K562 (cell line): ENCODE data around the gene RUVBL1. TPM values are rescaled to one million over a fixed set of nuclear protein-coding genes. Genes with fewer than 3 reads are reported as not detected.

Experiments used
- BMI1 ChIP-seq: fragments of 150-350 bp; IDR thresholded peaks from 2 replicates; pipeline ENCODE4 v1.6.1; 2014; ENCODE audit warnings: low read length
- CBFB ChIP-seq: sonication (generic); formaldehyde crosslinking; IDR thresholded peaks from 2 replicates; pipeline ENCODE4 v1.4.0; 2020; ENCODE audit warnings: mild to moderate bottlenecking, missing genetic modification reagents
- GABPB1 ChIP-seq: sonication (generic); formaldehyde crosslinking; IDR thresholded peaks from 2 replicates; pipeline ENCODE4 v1.8.0; 2022; ENCODE audit warnings: mild to moderate bottlenecking, missing genetic modification reagents
- KAT2B ChIP-seq: IDR thresholded peaks from one replicate; pipeline ENCODE4 v1.6.1; 2012; ENCODE audit warnings: low read depth, mild to moderate bottlenecking, control low read depth, inconsistent platforms, low read length, moderate library complexity
- KLF16 ChIP-seq: IDR thresholded peaks from 2 replicates; pipeline ENCODE4 v1.6.1; 2016; ENCODE audit warnings: antibody characterized with exemption
- LARP7 ChIP-seq: fragments of 450-650 bp; IDR thresholded peaks from 2 replicates; pipeline ENCODE4 v1.6.1; 2016
- MAFG ChIP-seq: fragments of 450-650 bp; conservative IDR thresholded peaks from 2 replicates; pipeline ENCODE4 v1.6.1; 2016; ENCODE audit warnings: missing genetic modification characterization, missing compliant biosample characterization
- MCM5 ChIP-seq: fragments of 450-650 bp; IDR thresholded peaks from 2 replicates; pipeline ENCODE4 v1.6.1; 2016; ENCODE audit warnings: low read depth
- MEIS2 ChIP-seq: fragments of 450-650 bp; IDR thresholded peaks from 2 replicates; pipeline ENCODE4 v1.6.1; 2014; ENCODE audit warnings: mild to moderate bottlenecking; ENCODE audit not compliant: partially characterized antibody
- MYC ChIP-seq, 2 experiments: fragments of 250-450 bp in 1 of 2; sonication (Bioruptor Pico) in 1 of 2; IDR thresholded peaks; 2 replicates each; pipeline versions ENCODE4 v1.5.1 to v1.6.1; 2012 to 2021; ENCODE audit warnings: low read depth in 2 of 2, borderline replicate concordance in 1 of 2, improper control_type of control experiment in 1 of 2, low read length in 1 of 2, mild to moderate bottlenecking in 1 of 2, moderate library complexity in 1 of 2
- NCOA4 ChIP-seq: fragments of 450-650 bp; IDR thresholded peaks from 2 replicates; pipeline ENCODE4 v1.6.1; 2018; ENCODE audit warnings: mild to moderate bottlenecking; ENCODE audit not compliant: partially characterized antibody
- NELFE ChIP-seq: IDR thresholded peaks from 2 replicates; pipeline ENCODE4 v1.6.1; 2011; ENCODE audit warnings: mild to moderate bottlenecking; ENCODE audit not compliant: insufficient read depth, insufficient read length
- PHTF2 ChIP-seq: fragments of 250-450 bp; sonication (Bioruptor Pico); IDR thresholded peaks from 2 replicates; pipeline ENCODE4 v1.5.0; 2021; ENCODE audit warnings: mild to moderate bottlenecking
- SLC30A9 ChIP-seq: fragments of 250-450 bp; sonication (Bioruptor Pico); IDR thresholded peaks from 2 replicates; pipeline ENCODE4 v1.8.0; 2022; ENCODE audit warnings: mild to moderate bottlenecking, moderate library complexity
- XRCC4 ChIP-seq: IDR thresholded peaks from one replicate; pipeline ENCODE4 v1.6.1; 2011; ENCODE audit not compliant: insufficient read depth, insufficient read length; ENCODE audit errors: extremely low read depth
- ZBTB17 ChIP-seq: fragments of 450-650 bp; formaldehyde crosslinking; IDR thresholded peaks from 2 replicates; pipeline ENCODE4 v1.4.0; 2020; ENCODE audit warnings: mild to moderate bottlenecking
- ZFPM2 ChIP-seq: fragments of 250-450 bp; sonication (Bioruptor Pico); IDR thresholded peaks from 2 replicates; pipeline ENCODE4 v1.5.1; 2022; ENCODE audit warnings: mild to moderate bottlenecking
- ZNF384 ChIP-seq: IDR thresholded peaks from 2 replicates; pipeline ENCODE4 v1.6.1; 2012; ENCODE audit warnings: low read depth, low read length, improper control_type of control experiment
- ZNF766 ChIP-seq: fragments of 200-800 bp; sonication (Bioruptor generic); conservative IDR thresholded peaks from 2 replicates; pipeline ENCODE4 v1.6.1; 2016; ENCODE audit warnings: missing genetic modification characterization, missing compliant biosample characterization
- polyA plus RNA-seq, 8 experiments: library from polyadenylated mRNA; depleted of rRNA in 4 of 8; stranded (reverse) in 5 of 8; unstranded in 3 of 8; fragments of >200 nt; fragmentation: Nextera tagmentation in 2 of 8; fragmentation: Illumina TruSeq in 1 of 8; extraction: Ambion mirVana in 2 of 8; extraction: Trizol in 1 of 8; gene quantifications; 2 replicates each; pipeline versions ENCODE4 v1.2.1 to v1.2.3, GENCODE V29; 2011 to 2014; ENCODE audit warnings: inconsistent platforms in 1 of 8, missing spikeins in 1 of 8
- total RNA-seq, 7 experiments: library from RNA; depleted of rRNA in 6 of 7; stranded (reverse); fragments of >200 nt in 6 of 7; fragmentation: Illumina TruSeq in 2 of 7; extraction: Trizol in 2 of 7; gene quantifications; 2 replicates each; pipeline versions ENCODE4 v1.2.1 to v1.2.3, GENCODE V29; 2011 to 2021; ENCODE audit warnings: low replicate concordance in 1 of 7
- TF ChIP-seq, protein P1 (sequence below): fragments of 250-450 bp; sonication (Bioruptor Pico); IDR thresholded peaks from 2 replicates; pipeline ENCODE4 v1.8.0; 2022; ENCODE audit warnings: moderate library complexity, mild to moderate bottlenecking, inconsistent platforms
- TF ChIP-seq, protein P2 (sequence below): fragments of 250-450 bp; sonication (Bioruptor Pico); IDR thresholded peaks from 2 replicates; pipeline ENCODE4 v1.5.0; 2020; ENCODE audit warnings: mild to moderate bottlenecking
- TF ChIP-seq, protein P3 (sequence below): fragments of 200-800 bp; sonication (Bioruptor generic); IDR thresholded peaks from 2 replicates; pipeline ENCODE4 v1.6.1; 2017; ENCODE audit warnings: missing genetic modification characterization, missing compliant biosample characterization
- TF ChIP-seq, protein P4 (sequence below): fragments of 450-650 bp; IDR thresholded peaks from 2 replicates; pipeline ENCODE4 v1.7.1; 2018; ENCODE audit warnings: mild to moderate bottlenecking, low read depth; ENCODE audit not compliant: partially characterized antibody

Gene RUVBL1
- total and polyA plus RNA-seq, 9 of the 15 experiments (the other 6 are each of a cell fraction or from before 2014, with no cell fraction given): 20.7 to 147 (median 113) TPM

DNA sequence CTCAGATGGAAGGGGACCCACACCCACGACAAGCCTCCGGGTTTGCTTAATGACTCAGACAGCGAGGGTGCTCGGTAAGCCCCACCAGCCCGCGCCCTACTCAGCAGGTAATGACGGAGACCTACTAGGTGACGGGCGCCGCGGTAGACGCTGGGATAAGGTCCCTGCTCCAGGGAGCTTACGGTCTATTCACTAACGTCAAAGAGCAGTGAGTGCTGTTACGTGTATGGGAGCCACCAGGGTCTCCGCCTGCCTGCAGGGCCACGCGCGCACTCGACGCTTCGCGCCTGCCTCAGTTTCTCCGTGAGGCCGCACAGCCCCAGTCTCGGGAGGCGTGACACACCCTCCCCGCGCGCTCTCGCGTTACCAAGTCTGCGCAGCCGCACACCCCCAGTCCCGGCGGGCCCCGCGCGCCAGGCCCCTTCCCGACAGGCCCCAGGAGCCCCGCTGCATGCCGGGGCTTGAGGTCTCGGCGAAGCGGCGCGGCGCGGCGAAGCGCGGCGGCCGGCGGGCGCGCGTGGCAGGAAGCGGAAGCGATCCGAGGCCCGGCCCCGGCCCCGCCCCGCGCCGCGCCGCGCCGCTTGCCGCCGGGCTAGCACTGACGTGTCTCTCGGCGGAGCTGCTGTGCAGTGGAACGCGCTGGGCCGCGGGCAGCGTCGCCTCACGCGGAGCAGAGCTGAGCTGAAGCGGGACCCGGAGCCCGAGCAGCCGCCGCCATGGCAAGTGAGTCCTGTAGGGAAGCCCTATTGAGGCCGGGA, 71.6 kb downstream of the RUVBL1 start, which contains the start of gene SEC61A1 (continued):
- TF ChIP-seq, protein P1, sequence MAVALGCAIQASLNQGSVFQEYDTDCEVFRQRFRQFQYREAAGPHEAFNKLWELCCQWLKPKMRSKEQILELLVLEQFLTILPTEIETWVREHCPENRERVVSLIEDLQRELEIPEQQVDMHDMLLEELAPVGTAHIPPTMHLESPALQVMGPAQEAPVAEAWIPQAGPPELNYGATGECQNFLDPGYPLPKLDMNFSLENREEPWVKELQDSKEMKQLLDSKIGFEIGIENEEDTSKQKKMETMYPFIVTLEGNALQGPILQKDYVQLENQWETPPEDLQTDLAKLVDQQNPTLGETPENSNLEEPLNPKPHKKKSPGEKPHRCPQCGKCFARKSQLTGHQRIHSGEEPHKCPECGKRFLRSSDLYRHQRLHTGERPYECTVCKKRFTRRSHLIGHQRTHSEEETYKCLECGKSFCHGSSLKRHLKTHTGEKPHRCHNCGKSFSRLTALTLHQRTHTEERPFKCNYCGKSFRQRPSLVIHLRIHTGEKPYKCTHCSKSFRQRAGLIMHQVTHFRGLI (CRISPR knock-in tag): no peak
- TF ChIP-seq, protein P2, sequence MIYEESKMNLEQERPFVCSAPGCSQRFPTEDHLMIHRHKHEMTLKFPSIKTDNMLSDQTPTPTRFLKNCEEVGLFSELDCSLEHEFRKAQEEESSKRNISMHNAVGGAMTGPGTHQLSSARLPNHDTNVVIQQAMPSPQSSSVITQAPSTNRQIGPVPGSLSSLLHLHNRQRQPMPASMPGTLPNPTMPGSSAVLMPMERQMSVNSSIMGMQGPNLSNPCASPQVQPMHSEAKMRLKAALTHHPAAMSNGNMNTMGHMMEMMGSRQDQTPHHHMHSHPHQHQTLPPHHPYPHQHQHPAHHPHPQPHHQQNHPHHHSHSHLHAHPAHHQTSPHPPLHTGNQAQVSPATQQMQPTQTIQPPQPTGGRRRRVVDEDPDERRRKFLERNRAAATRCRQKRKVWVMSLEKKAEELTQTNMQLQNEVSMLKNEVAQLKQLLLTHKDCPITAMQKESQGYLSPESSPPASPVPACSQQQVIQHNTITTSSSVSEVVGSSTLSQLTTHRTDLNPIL (CRISPR knock-in tag): no peak
- TF ChIP-seq ZFPM2 (CRISPR knock-in tag) (no peak), ZNF384 (no peak), XRCC4 (no peak), SLC30A9 (CRISPR knock-in tag) (no peak), MEIS2 (peak; percentile 16), MAFG (no peak), PHTF2 (CRISPR knock-in tag) (no peak), ZBTB17 (CRISPR knock-in tag) (no peak), MYC (IDR thresholded peaks at IDR 0.05; ENCODE audit: low read depth, low read length) (peak; percentile 88), MYC (CRISPR knock-in tag; IDR thresholded peaks at IDR 0.05; ENCODE audit: borderline replicate concordance, low read depth) (no peak), NELFE (no peak), KLF16 (no peak), MCM5 (no peak), KAT2B (no peak), LARP7 (no peak), CBFB (no peak), ZNF766 (CRISPR knock-in tag) (peak; percentile 74; the same call in 1 of the 2 replicates), BMI1 (no peak), NCOA4 (no peak), GABPB1 (CRISPR knock-in tag) (peak; percentile 53)
- TF ChIP-seq, protein P3, sequence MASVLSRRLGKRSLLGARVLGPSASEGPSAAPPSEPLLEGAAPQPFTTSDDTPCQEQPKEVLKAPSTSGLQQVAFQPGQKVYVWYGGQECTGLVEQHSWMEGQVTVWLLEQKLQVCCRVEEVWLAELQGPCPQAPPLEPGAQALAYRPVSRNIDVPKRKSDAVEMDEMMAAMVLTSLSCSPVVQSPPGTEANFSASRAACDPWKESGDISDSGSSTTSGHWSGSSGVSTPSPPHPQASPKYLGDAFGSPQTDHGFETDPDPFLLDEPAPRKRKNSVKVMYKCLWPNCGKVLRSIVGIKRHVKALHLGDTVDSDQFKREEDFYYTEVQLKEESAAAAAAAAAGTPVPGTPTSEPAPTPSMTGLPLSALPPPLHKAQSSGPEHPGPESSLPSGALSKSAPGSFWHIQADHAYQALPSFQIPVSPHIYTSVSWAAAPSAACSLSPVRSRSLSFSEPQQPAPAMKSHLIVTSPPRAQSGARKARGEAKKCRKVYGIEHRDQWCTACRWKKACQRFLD (CRISPR knock-in tag): peak; percentile 71; the same call in 1 of the 2 replicates
- TF ChIP-seq, protein P4, sequence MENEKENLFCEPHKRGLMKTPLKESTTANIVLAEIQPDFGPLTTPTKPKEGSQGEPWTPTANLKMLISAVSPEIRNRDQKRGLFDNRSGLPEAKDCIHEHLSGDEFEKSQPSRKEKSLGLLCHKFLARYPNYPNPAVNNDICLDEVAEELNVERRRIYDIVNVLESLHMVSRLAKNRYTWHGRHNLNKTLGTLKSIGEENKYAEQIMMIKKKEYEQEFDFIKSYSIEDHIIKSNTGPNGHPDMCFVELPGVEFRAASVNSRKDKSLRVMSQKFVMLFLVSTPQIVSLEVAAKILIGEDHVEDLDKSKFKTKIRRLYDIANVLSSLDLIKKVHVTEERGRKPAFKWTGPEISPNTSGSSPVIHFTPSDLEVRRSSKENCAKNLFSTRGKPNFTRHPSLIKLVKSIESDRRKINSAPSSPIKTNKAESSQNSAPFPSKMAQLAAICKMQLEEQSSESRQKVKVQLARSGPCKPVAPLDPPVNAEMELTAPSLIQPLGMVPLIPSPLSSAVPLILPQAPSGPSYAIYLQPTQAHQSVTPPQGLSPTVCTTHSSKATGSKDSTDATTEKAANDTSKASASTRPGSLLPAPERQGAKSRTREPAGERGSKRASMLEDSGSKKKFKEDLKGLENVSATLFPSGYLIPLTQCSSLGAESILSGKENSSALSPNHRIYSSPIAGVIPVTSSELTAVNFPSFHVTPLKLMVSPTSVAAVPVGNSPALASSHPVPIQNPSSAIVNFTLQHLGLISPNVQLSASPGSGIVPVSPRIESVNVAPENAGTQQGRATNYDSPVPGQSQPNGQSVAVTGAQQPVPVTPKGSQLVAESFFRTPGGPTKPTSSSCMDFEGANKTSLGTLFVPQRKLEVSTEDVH: no peak
